ENCODE data around the gene ZNF669.

Gene ZNF669

DNA sequence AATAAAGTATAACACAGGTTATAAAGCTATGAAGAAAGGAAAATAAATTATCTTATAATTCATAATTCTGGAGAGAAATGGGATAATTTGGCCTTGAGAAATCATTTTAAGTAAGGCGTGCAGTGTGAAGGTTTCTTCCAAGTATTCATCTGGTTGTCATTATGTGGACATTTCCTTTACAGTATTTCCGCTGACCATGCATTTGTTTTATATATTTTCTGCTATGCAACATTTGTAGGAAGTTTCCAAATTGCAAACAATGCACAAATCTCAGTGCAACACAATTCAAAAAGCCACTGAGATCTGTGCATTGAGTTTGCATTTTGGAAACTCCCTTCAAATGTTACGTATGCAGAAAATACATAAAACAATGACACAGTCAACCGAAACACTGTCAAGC lies 43.4 kb downstream of the ZNF669 start:
- DNase-seq (ENCODE audit: low read depth), result no peak

DNA sequence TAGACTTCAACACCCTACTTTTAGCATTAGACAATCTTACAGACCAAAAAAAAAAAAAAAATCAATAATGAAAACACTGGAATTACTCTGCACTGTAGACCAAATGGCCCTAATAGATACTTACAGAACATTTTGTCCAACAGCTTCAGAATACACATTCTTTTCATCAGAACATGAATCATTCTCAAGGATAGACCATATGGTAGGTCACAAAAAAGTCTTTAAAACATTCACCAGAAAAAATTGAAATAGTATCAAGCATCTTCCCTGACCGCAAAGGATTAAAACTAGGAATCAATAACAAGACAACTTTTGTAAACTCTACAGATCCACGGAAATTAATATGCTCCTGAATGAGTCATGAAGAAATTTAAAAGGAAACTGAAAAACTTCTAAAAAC lies 48.1 kb downstream of the ZNF669 start:
- DNase-seq (ENCODE audit: low read depth), result no peak

DNA sequence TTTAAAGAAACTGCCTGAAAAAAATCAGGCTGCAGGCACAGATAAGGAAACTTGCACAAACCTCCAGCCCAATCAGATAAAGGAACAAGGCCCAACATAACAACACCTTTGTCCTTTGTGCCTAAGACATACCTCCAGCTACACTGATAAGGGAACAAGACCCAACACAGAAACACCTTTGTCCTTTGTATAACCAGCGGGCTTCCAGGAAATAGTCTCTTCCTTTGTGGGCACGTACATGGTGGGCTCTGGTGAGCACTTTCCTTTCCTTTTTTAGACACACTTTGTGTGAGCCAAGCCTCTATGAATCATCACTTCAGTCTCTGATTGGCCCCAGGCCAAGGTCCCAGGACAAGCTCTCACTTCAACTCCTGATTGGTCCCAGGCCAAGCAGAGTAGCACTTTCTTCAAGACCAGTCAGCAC lies 49.2 kb downstream of the ZNF669 start:
- DNase-seq (ENCODE audit: low read depth), result no peak

Measured in activated T-helper 1 cell treated with Interleukin-2 at 50 U/mL for 16 hours (primary cell).